Body of pancreas (tissue), 4 donors: ENCODE data around the gene ZNF410. TPM values are rescaled to one million over a fixed set of nuclear protein-coding genes. Genes with fewer than 3 reads are reported as not detected.

Experiments
- ATAC-seq: fragments of 150-250 bp; one replicate; pipeline ENCODE4 v1.9.1; 2016
- DNase-seq, 4 donors: peaks; one replicate each; pipeline ENCODE4 v3.0.0-alpha.2; 2019
- H3K27ac ChIP-seq, 4 donors: fragments of 200-600 bp; sonication (generic); 1 replicate in 3 of 4; 2 replicates in 1 of 4; pipeline versions ENCODE4 v1.5.1 to v1.6.1; 2016 to 2019; ENCODE audit warnings: mild to moderate bottlenecking in 1 of 4, mixed read lengths in 1 of 4, moderate library complexity in 1 of 4
- H3K27me3 ChIP-seq, 2 donors: fragments of 200-600 bp; sonication (generic); one replicate each; pipeline ENCODE4 v1.6.0; 2016; ENCODE audit warnings: mild to moderate bottlenecking in 1 of 2
- H3K36me3 ChIP-seq, 2 donors: fragments of 200-600 bp; sonication (generic); replicated peaks in 1 of 2; 2 replicates each; pipeline ENCODE4 v1.5.1; 2016; ENCODE audit warnings: low read depth in 2 of 2; ENCODE audit not compliant: insufficient read depth in 1 of 2
- H3K4me1 ChIP-seq: fragments of 200-600 bp; sonication (generic); one replicate; pipeline ENCODE4 v1.6.0; 2016
- H3K4me3 ChIP-seq, 2 donors: fragments of 200-600 bp; sonication (generic); 1 replicate in 1 of 2; 2 replicates in 1 of 2; pipeline ENCODE4 v1.5.1; 2016 to 2019
- H3K9me3 ChIP-seq, 3 donors: fragments of 200-600 bp; sonication (generic); 1 replicate in 2 of 3; 2 replicates in 1 of 3; pipeline ENCODE4 v1.5.1; 2016
- POLR2A ChIP-seq, 3 donors: fragments of 450-650 bp; IDR thresholded peaks; one replicate each; pipeline ENCODE4 v1.6.1; 2016; ENCODE audit warnings: antibody characterized with exemption in 3 of 3, mild to moderate bottlenecking in 2 of 3
- WGBS, 2 donors: methylation state at CpG; one replicate each; pipeline ENCODE4 v1.1.5; 2017; 5-methylcytosine and 5-hydroxymethylcytosine counted together
- intact Hi-C: fragments of 100-400 bp; cut with DNase I; formaldehyde crosslinking; loops from one replicate; pipeline ENCODE4 v1.15.1; 2023
- total RNA-seq, 2 donors: library from RNA; depleted of rRNA; stranded (reverse); fragments of >200 nt; gene quantifications; one replicate each; pipeline ENCODE4 v1.1.0, GENCODE V29; 2016
- TF ChIP-seq, protein P1 (sequence below), 7 experiments: fragments of 450-650 bp in 4 of 7; fragments of 200-600 bp in 3 of 7; sonication (generic) in 3 of 7; IDR thresholded peaks; one replicate each; pipeline ENCODE4 v1.5.1; 2016 to 2019; ENCODE audit warnings: antibody characterized with exemption in 7 of 7

Gene ZNF410
- total RNA-seq, 2 donors from 2014 or later: 18.8 to 25.9 TPM

DNA sequence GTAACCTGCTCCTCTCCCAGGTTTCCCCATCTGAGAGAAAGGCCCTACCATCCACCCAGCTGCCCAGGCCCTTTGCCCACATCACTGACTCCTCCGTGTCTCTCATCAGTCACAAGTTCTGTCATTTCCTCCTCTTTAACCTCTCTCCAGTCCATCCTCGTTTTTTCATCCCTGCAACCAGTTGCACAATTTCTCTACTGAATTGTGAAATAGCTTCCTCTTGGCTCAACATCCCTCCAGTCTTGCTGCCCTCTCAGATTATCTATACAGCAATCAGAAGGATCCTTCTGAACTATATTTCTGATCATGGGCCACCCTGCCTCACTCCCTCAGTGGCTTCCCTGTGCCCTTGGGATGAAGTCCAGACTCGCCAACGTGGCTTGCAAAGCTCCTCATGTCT lies 56.4 kb downstream of the ZNF410 start:
- H3K27ac ChIP-seq: no peak overlapping the region
- H3K36me3 ChIP-seq: no peaks in the 10 kb centered on the region
- no peaks in the 10 kb centered on the region for H3K27me3 ChIP-seq
- TF ChIP-seq, protein P1, sequence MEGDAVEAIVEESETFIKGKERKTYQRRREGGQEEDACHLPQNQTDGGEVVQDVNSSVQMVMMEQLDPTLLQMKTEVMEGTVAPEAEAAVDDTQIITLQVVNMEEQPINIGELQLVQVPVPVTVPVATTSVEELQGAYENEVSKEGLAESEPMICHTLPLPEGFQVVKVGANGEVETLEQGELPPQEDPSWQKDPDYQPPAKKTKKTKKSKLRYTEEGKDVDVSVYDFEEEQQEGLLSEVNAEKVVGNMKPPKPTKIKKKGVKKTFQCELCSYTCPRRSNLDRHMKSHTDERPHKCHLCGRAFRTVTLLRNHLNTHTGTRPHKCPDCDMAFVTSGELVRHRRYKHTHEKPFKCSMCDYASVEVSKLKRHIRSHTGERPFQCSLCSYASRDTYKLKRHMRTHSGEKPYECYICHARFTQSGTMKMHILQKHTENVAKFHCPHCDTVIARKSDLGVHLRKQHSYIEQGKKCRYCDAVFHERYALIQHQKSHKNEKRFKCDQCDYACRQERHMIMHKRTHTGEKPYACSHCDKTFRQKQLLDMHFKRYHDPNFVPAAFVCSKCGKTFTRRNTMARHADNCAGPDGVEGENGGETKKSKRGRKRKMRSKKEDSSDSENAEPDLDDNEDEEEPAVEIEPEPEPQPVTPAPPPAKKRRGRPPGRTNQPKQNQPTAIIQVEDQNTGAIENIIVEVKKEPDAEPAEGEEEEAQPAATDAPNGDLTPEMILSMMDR (IDR thresholded peaks at IDR 0.05): no peak
- no peak for TF ChIP-seq POLR2A (IDR thresholded peaks at IDR 0.05)
- intact Hi-C loops: no loop called here
- ATAC-seq (no peak), DNase-seq (peak in 1 of 4 donors; percentile 50)
- no peaks in the 10 kb centered on the region for H3K9me3 ChIP-seq
- H3K4me1 ChIP-seq: peaks cover 22% of the 10 kb centered on the region
- H3K4me3 ChIP-seq: no peak overlapping the region
- 47 to 64% methylated on average over 4 of the region's 4 CpGs for WGBS, 2 donors

DNA sequence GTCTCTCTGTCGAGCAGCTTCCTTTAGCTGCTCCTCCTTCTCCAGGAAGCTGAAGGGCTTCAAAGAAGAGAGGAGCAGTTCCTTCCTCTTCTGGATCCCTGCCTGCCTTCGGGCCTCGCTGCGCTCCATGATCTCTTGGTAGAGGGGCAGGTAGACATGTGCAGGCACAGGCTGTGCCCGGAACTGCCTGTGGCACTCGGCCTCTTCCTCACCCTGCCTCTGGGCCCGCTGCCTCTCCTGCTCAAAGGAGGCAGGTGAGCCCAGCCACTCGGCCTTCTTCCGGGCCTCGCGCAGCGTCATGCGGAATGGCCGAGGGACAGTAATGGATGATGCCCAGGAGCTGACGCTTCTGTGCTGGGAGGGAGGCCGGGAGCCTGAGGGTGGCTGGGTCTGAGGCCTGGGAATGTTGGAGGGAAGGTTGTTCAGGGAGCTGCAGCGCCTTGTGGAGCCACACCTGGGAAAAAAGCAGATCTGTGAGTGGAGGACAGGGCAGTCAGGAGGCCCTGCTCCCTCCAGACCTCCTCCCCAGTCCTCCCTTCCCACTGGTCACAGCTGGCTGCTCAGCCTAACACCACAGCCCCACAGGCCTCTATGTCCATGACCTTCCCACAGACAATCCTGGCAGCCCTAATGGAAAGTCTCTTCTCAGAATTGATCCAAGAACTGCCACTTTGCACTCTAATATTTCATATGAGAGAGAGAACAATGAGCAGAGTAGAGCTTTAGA lies 57.9 kb downstream of the ZNF410 start:
- intact Hi-C loops: no loop called here
- no peak for TF ChIP-seq POLR2A (IDR thresholded peaks at IDR 0.05)
- TF ChIP-seq, protein P1 (IDR thresholded peaks at IDR 0.05): no peak
- H3K36me3 ChIP-seq: no peaks in the 10 kb centered on the region
- DNase-seq (peak; percentile 26 to 47 (median 36)), ATAC-seq (peak; percentile 34)
- H3K9me3 ChIP-seq: no peaks in the 10 kb centered on the region
- WGBS, 2 donors: 64 to 68% methylated on average over 16 to 17 of the region's 17 CpGs
- H3K27ac ChIP-seq: peak overlapping the region in 2 of 4 donors; percentile 46 to 70
- no peaks in the 10 kb centered on the region for H3K27me3 ChIP-seq
- peaks cover 22% of the 10 kb centered on the region for H3K4me1 ChIP-seq
- H3K4me3 ChIP-seq: no peak overlapping the region

DNA sequence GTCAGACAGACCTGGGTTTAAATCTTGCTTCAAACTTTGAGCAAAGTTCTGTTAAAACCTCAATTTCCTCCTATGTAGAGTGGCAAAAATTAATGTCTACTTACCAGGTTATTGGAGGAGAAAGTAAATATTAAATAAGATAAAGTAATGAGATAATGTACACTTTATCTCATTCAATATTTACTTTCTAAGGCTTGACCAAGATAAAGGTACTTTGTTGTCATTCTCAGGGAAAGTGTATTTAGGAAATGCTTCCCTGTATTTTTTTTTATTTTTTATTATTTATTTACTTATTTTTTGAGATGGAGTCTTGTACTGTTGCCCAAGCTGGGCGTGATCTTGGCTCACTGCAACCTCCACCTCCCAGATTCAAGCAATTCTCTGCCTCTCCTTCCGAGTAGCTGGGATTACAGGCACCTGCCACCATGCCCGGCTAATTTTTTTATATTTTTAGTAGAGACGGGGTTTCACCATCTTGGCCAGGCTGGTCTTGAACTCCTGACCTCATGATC lies 58.6 kb downstream of the ZNF410 start:
- Histone ChIP-seq H3K4me3 (no peak overlapping the region), H3K27me3 (no peaks in the 10 kb centered on the region), H3K9me3 (no peaks in the 10 kb centered on the region), H3K36me3 (no peaks in the 10 kb centered on the region), H3K4me1 (peaks cover 22% of the 10 kb centered on the region), H3K27ac (peak overlapping the region in 2 of 4 donors; percentile 46 to 70)
- ATAC-seq (peak; percentile 38), DNase-seq (peak; percentile 46 to 75 (median 66))
- intact Hi-C loops: no loop called here
- 13 to 17% methylated on average over 4 of the region's 4 CpGs for WGBS, 2 donors
- TF ChIP-seq, protein P1 (IDR thresholded peaks at IDR 0.05): no peak
- TF ChIP-seq POLR2A (IDR thresholded peaks at IDR 0.05): no peak

DNA sequence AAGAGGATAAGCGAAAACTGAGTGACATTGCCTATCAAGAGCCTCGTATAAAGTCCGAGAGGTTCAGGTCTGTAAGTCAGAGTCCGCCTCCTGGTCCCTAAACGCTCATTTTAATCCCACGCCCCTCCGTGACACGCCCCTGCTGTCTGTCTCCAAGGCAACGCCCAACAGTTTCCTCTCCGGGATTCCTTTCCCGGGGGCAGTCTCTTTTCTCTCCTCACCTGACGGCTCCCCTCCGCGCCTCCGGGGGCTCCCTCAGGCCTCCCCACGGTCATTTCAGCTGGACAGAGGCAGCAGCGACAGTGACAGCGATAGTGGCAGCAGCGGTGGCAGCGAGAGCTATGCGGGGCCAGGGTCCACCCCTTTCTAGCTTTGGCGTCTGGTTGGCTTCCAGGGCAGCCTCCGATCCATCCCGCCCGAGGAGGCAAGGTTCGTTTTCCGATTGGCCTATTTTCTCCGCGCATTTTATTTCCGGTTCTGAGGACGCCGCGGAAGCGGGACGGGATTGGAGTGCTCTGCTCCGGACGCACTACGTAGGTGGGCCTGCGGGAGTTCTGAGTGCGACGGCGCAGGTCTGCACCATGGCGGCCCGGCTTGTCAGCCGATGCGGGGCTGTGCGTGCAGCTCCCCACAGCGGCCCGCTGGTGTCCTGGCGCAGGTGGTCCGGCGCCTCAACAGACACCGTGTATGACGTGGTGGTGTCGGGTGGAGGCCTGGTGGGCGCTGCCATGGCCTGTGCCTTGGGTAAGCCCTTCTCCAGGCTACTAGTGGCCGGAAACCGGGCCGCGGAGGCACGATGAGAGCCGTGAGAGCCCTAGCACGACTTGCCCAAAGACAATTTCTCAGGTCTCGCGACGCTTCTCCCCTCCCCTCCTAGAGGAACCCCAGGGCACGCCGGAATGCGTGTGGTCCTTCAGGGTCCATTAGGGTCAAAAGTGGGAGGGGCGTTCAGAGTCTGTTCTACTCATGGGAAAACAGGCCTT lies 63.4 kb downstream of the ZNF410 start, which contains the start of the genes COQ6 and FAM161B:
Gene COQ6, plus strand, starts transcription at position 551 of the 983 bp plus-strand sequence. Its CDS starts 31 bp downstream, at position 582.
Gene FAM161B, minus strand, starts transcription at position 343 of the 983 bp plus-strand sequence. Its CDS starts 68 bp downstream, at position 275.
- TF ChIP-seq POLR2A (IDR thresholded peaks at IDR 0.05): peak; percentile 85 to 96 (median 92)
- TF ChIP-seq, protein P1 (IDR thresholded peaks at IDR 0.05): peak in 3 of 7 experiments; percentile 13 to 30 (median 19)
- DNase-seq: peak; percentile 93 to 96 (median 94)

More for the DNA sequence above, 63.4 kb downstream of the ZNF410 start, which contains the start of the genes COQ6 and FAM161B:
- H3K36me3 ChIP-seq: no peaks in the 10 kb centered on the region
- H3K27me3 ChIP-seq: no peaks in the 10 kb centered on the region
- H3K9me3 ChIP-seq: no peaks in the 10 kb centered on the region
- peaks cover 17% of the 10 kb centered on the region for H3K4me1 ChIP-seq
- H3K4me3 ChIP-seq: peak within 1 kb of the TSS; percentile 67 to 96
- 0 to 1% methylated on average over 19 to 69 of the region's 70 CpGs for WGBS, 2 donors
- H3K27ac ChIP-seq: peak within 1 kb of the TSS; percentile 66 to 94 (median 84)
- peak; percentile 97 for ATAC-seq
- intact Hi-C loops: no loop called here
